GM19324 (cell line): Measurements from ENCODE around the gene IQSEC1.

Experiments used
- ATAC-seq: cut with Tn5 transposase; IDR thresholded peaks from one replicate; pipeline ENCODE4 v1.9.1; 2021; ENCODE audit warnings: mild to moderate bottlenecking, moderate library complexity; ENCODE audit not compliant: unreplicated experiment, low FRiP score

The IQSEC1 gene

GRCh38 chr3:12924437-12924836, 148.8 kb downstream of the IQSEC1 start:
- no peak for ATAC-seq

- ATAC-seq = no peak
Observed at GRCh38 chr3:12922881-12923431, 150.3 kb downstream of the IQSEC1 start.

GRCh38 chr3:12922306-12922705, 150.9 kb downstream of the IQSEC1 start:
- ATAC-seq = no peak

GRCh38 chr3:12921736-12922135, 151.5 kb downstream of the IQSEC1 start:
- ATAC-seq = no peak

GRCh38 chr3:12920967-12921366, 152.3 kb downstream of the IQSEC1 start:
- no peak for ATAC-seq

- ATAC-seq = no peak
Observed at GRCh38 chr3:12919205-12919604, 154.0 kb downstream of the IQSEC1 start.

GRCh38 chr3:12918231-12918630, 155.0 kb downstream of the IQSEC1 start:
- ATAC-seq = no peak

GRCh38 chr3:12916159-12916558, 157.1 kb downstream of the IQSEC1 start:
- no peak for ATAC-seq

- no peak for ATAC-seq
Observed at GRCh38 chr3:12914088-12914487, 159.1 kb downstream of the IQSEC1 start.

GRCh38 chr3:12911881-12912415, 161.3 kb downstream of the IQSEC1 start:
- no peak for ATAC-seq

GRCh38 chr3:12910356-12911099, 162.7 kb downstream of the IQSEC1 start:
- no peak for ATAC-seq

GRCh38 chr3:12909710-12910109, 163.5 kb downstream of the IQSEC1 start:
- ATAC-seq = no peak

GRCh38 chr3:12908859-12909258, 164.4 kb downstream of the IQSEC1 start:
- no peak for ATAC-seq

- no peak for ATAC-seq
Observed at GRCh38 chr3:12908136-12908730, 165.0 kb downstream of the IQSEC1 start.

GRCh38 chr3:12907729-12908128, 165.5 kb downstream of the IQSEC1 start:
- no peak for ATAC-seq

GRCh38 chr3:12907296-12907695, 165.9 kb downstream of the IQSEC1 start:
- no peak for ATAC-seq

- ATAC-seq = no peak
Observed at GRCh38 chr3:12906916-12907290, 166.3 kb downstream of the IQSEC1 start.

- no peak for ATAC-seq
Observed at GRCh38 chr3:12906141-12906915, 166.9 kb downstream of the IQSEC1 start.

- no peak for ATAC-seq
Observed at GRCh38 chr3:12905316-12906071, 167.7 kb downstream of the IQSEC1 start.

GRCh38 chr3:12904951-12905315, 168.3 kb downstream of the IQSEC1 start:
- no peak for ATAC-seq
